A172 (cell line): ENCODE measurements around the gene DEAF1. TPM values are rescaled to one million over a fixed set of nuclear protein-coding genes. Genes with fewer than 3 reads are reported as not detected.

Source experiments
- DNase-seq: peaks from one replicate; pipeline ENCODE4 v3.0.0-alpha.2; 2015; ENCODE audit warnings: low spot score
- total RNA-seq: library from RNA; depleted of rRNA; stranded (reverse); fragments of >200 nt; shearing (Covaris generic); gene quantifications from 2 replicates; pipeline ENCODE4 v1.2.3, GENCODE V29; 2014

DEAF1 gene
- total RNA-seq, 1 experiment from 2014 or later = 12.8 TPM

- no peak for DNase-seq
These were observed 50.9 kb downstream of the DEAF1 start for GRCh38 chr11:643849-644738.

DNA sequence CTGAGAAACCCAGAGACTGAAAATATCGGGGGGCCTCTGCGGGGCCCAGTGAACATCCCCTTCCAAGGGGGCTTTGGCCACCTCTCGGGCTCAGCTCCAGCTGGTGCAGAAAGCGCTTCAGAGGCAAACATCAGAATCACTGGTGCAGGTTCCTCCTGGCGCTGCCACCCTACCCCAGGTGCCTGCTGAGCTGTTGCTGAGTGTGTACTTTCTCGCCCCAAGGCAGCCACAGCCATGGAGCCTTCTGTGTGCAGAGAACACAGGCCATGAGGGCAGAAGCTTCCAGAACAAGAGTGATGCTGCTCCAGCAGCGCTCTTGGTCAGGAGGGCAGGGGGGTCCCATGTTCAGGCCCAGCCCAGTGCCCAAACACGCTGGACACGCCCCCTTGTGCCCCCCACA, 51.7 kb downstream of the DEAF1 start:
- no peak for DNase-seq

DNA sequence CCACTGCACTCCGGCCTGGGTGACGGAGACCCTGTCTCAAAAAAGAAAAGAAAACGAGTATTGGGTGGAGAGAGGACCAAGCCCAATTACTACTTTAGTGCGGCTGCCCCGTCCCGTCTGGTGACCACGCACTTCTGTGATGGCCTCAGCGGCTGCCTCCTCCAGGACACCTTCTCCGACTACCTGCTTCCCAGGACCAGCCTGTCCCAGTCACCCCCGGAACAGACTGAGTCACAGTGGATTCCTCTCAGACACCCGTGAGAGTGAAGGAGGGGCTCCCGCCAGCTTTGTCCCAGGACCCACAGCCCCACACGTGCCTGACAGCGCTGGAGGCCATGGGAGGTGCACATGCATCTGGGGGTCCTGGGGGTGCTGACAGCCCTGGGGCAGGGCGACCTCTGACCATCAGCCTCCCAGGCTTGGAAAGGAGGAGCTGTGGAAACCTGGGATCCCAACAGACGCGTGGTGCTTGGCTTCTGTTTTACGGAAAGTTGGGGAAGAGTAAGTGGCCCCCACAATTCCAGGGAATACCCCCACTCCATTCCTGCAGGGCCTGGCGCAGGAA, 53.1 kb downstream of the DEAF1 start:
- no peak for DNase-seq

DNA sequence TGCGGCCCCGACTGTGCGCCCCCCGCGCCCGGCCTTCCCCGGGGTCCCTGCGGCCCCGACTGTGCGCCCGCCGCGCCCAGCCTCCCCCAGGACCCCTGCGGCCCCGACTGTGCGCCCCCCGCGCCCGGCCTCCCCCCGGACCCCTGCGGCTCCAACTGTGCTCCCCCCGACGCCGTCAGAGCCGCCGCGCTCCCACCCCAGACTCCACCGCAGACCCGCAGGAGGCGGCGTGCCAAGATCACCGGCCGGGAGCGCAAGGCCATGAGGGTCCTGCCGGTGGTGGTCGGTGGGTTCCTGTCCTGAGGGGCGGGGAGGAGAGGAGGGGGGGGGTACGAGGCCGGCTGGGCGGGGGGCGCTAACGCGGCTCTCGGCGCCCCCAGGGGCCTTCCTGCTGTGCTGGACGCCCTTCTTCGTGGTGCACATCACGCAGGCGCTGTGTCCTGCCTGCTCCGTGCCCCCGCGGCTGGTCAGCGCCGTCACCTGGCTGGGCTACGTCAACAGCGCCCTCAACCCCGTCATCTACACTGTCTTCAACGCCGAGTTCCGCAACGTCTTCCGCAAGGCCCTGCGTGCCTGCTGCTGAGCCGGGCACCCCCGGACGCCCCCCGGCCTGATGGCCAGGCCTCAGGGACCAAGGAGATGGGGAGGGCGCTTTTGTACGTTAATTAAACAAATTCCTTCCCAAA, 54.9 kb downstream of the DEAF1 start:
- no peak for DNase-seq

GRCh38 chr11:639332-639955, 55.6 kb downstream of the DEAF1 start:
- no peak for DNase-seq

DNA sequence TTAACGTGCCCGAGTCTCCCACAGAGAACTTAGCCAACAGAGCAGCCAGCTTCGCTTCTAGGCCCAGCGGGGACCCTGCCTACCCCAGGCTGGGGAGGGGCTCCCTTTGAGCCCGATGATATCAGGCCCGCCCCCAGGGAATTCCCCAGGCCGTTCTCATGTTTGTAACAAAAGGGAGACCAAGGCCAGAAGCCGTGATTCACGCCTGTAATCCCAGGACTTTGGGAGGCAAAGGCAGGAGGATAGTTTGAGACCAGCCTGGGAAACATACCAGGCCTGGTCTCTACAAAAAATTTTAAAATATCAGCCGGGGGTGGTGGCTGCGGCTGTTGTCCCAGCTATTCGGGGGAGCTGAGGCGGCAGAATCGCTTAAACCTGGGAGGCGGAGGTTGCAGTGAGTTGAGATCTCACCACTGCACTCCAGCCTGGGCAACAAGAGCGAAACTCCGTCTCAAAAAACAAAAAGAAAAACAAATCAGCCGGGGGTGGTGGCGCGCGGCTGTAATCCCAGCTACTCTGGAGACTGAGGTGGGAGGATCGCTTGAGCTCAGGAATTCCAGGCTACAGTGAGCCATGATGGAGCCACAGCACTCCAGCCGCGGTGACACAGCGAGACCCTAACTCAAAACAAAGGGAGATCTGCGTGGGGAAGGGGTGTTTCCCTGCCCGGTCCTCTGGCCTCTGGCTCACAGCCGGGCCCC, 56.2 kb downstream of the DEAF1 start:
- no peak for DNase-seq

- no peak for DNase-seq
These were observed 57.2 kb downstream of the DEAF1 start for GRCh38 chr11:637593-638521.

DNA sequence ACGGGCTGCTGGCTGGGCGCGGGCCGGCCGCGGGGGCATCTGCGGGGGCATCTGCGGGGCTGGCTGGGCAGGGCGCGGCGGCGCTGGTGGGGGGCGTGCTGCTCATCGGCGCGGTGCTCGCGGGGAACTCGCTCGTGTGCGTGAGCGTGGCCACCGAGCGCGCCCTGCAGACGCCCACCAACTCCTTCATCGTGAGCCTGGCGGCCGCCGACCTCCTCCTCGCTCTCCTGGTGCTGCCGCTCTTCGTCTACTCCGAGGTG, 57.8 kb downstream of the DEAF1 start:
- DNase-seq = no peak

GRCh38 chr11:636511-637332, 58.3 kb downstream of the DEAF1 start, which contains the start of gene DRD4:
TSS of gene DRD4 (plus strand) at chr11:637269. CDS start at chr11:637305, 36 bp downstream.
- no peak for DNase-seq

DNA sequence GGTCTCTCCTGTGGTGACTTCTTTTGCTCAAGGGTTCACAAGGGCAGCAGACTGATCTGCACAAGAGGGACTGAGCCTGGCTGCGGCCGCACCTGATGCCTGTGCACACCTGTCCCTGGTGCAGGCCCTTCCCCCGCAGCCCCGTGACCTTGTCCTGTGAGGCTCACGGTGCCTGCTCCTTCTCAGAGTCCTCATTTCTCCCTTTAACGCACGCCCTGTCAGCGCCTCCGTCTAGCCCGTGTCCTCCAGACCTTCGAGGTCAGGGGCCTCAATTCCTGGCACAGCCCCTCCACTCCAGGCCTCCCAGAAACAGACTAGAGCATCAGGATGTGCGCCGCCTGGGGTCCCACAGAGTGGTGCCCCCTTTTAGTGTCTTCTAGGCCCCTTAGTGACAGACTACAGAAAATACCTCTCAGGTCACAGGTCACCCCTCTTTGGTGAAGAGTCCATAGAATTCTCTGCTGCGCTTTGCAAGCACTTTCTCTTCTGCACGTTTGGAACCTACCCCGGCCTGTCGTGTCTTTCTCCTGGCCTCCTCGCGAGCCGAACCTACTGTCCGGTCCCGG, 59.0 kb downstream of the DEAF1 start:
- no peak for DNase-seq

DNA sequence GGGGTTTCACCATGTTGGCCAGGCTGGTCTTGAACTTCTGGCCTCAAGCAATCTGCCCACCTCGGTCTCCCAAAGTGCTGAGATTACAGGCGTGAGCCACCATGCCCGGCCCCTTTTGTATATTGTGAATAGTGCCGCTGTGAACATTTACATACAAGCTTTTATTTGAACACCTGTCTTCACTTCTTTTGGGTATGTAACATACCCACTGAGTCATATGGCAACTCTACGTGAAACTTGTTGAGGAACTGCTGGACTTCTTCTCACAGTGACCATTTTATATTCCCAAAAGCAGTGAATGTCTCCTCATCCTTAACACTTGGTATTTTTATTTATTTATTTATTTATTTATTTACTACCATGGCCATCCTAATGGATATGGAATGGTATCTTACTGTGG, 64.2 kb downstream of the DEAF1 start:
- no peak for DNase-seq

DNA sequence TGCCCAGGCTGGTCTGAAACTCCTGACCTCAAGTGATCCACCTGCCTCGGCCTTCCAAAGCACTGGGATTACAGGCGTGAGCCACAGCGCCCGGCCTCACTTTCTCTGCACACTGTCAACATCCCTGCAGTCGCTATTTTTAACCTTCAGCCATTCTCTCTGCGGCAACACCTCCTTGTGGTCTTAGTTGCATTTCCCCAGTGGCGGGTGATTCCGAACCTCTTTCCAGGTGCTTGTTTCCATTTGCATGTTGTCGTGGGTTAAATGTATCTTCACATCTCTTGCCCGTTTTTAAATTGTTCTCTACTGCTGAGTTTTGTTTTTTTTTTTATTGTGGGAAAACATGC, 65.8 kb downstream of the DEAF1 start:
- DNase-seq = peak; percentile 33

DNA sequence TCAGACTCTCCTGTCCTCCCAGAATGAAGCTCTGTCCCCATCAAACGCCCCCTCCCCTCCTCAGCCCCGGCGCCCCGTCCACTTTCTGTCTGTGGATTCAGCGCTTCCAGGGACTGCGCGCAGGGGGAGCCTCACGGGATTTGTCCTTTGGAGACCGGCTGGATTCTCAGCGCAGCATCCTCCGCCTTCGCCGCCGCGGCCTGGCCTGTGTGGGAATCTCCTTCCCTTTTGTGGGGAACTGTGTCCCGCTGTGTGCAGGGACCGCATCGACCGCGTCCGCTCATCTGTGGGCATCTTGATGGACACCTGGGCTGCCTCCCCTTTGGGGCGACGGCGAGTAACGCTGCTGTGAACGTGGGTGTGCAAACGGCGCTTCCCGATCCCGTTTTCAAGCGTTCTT, 67.0 kb downstream of the DEAF1 start:
- DNase-seq = no peak

DNA sequence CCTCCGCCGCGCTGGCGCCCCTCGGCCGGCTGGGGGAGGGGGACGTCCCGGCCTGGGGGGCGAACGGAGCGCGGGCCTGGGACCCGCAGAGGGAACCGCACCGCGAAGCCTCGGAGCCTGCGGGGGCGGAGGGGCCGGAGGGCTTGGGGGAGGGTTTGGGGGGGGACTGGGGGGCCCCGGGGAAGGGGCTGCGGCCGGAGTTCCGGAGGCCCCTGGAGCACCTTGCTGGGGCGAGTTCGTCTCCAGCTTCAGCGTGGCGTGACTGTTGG, 67.8 kb downstream of the DEAF1 start:
- DNase-seq = no peak

- DNase-seq = no peak
These were observed 68.3 kb downstream of the DEAF1 start, which contains the start of gene SCT for GRCh38 chr11:626475-627307. TSS of gene SCT (minus strand) at chr11:627181. CDS start at chr11:627143, 38 bp downstream.

DNA sequence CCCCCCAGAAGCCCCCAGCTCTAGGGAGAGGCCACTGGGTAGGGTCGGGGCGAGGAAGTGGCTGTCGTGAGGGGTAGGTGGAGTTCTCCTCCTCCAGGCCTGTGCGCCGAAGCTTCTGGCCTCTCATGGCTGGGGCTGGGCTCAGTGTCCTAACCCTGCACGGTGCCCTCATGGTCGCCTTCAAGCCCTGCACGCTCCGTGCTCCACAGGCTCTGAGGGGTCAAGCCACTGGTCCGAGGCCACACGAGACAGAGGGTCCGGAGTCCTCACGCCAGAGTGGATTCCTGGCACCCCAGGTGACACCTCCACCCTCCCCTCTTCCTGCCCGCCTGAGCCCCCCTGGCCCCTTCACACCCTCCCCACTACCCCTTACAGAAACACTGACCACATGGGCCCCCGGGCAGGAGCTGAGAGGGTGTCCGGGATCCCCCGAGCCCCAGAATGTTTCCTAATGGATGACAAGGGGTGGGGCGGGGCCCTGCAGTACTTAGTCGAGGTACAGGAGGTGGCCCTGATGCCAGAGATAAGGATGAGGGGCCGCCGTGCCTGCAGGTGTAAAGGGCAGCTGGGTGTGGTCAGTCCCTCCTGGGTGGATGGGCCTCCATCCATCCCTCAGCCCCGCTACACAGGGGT, 69.3 kb downstream of the DEAF1 start:
- no peak for DNase-seq

- no peak for DNase-seq
These were observed 70.1 kb downstream of the DEAF1 start, which contains the start of gene CDHR5 for GRCh38 chr11:624705-625635. TSS of gene CDHR5 (minus strand) at chr11:624955. CDS start at chr11:624902, 53 bp downstream.
